ENCODE data around the gene OR11L1.

The OR11L1 gene

GRCh38 chr1:247797518-247797917, 44.2 kb downstream of the OR11L1 start:
- no peak for DNase-seq
